GM21786 (cell line): ENCODE measurements around the gene RIC1.
A peak's percentile ranks its signal among the peaks of the same experiment; 100 is the strongest.
"Not testable (repeated sequence)": the region's sequence is repeated elsewhere in the genome, so short reads cannot be mapped to it uniquely, and the experiment has no call there.

Experiments
- ATAC-seq: cut with Tn5 transposase; IDR thresholded peaks from one replicate; pipeline ENCODE4 v1.9.1; 2021; ENCODE audit not compliant: unreplicated experiment

The RIC1 gene

GRCh38 chr9:5719100-5719926 lies 90.4 kb downstream of the RIC1 start:
- ATAC-seq = no peak

GRCh38 chr9:5720151-5720550 lies 91.2 kb downstream of the RIC1 start:
- no peak for ATAC-seq

GRCh38 chr9:5721279-5722087 lies 92.6 kb downstream of the RIC1 start:
- ATAC-seq = no peak

GRCh38 chr9:5722679-5723078 lies 93.8 kb downstream of the RIC1 start:
- ATAC-seq = not testable (repeated sequence)

GRCh38 chr9:5735072-5735471 lies 106.2 kb downstream of the RIC1 start:
- no peak for ATAC-seq

- ATAC-seq = no peak
These were observed 107.8 kb downstream of the RIC1 start for GRCh38 chr9:5736563-5737346.

GRCh38 chr9:5743109-5743508 lies 114.2 kb downstream of the RIC1 start:
- ATAC-seq = no peak

- no peak for ATAC-seq
These were observed 119.5 kb downstream of the RIC1 start for GRCh38 chr9:5748438-5748837.

- no peak for ATAC-seq
These were observed 120.4 kb downstream of the RIC1 start for GRCh38 chr9:5749306-5749705.

GRCh38 chr9:5750569-5750968 lies 121.7 kb downstream of the RIC1 start:
- ATAC-seq = no peak

- ATAC-seq = no peak
These were observed 127.7 kb downstream of the RIC1 start for GRCh38 chr9:5756633-5757032.

GRCh38 chr9:5760338-5760737 lies 131.4 kb downstream of the RIC1 start:
- ATAC-seq = no peak

GRCh38 chr9:5762421-5762820 lies 133.5 kb downstream of the RIC1 start:
- ATAC-seq = no peak

- ATAC-seq = peak; percentile 92
These were observed 135.4 kb downstream of the RIC1 start for GRCh38 chr9:5764130-5764868.

GRCh38 chr9:5767968-5768932 lies 139.3 kb downstream of the RIC1 start:
- ATAC-seq = no peak

- ATAC-seq = no peak
These were observed 144.6 kb downstream of the RIC1 start for GRCh38 chr9:5773324-5773999.

- ATAC-seq = no peak
These were observed 149.9 kb downstream of the RIC1 start for GRCh38 chr9:5778805-5779204.

GRCh38 chr9:5779705-5780218 lies 150.9 kb downstream of the RIC1 start:
- not testable (repeated sequence) for ATAC-seq

- not testable (repeated sequence) for ATAC-seq
These were observed 154.5 kb downstream of the RIC1 start for GRCh38 chr9:5783420-5783819.
